ENCODE data around the gene TPRN.
A peak's percentile ranks its signal among the peaks of the same experiment; 100 is the strongest.

Gene TPRN

DNA sequence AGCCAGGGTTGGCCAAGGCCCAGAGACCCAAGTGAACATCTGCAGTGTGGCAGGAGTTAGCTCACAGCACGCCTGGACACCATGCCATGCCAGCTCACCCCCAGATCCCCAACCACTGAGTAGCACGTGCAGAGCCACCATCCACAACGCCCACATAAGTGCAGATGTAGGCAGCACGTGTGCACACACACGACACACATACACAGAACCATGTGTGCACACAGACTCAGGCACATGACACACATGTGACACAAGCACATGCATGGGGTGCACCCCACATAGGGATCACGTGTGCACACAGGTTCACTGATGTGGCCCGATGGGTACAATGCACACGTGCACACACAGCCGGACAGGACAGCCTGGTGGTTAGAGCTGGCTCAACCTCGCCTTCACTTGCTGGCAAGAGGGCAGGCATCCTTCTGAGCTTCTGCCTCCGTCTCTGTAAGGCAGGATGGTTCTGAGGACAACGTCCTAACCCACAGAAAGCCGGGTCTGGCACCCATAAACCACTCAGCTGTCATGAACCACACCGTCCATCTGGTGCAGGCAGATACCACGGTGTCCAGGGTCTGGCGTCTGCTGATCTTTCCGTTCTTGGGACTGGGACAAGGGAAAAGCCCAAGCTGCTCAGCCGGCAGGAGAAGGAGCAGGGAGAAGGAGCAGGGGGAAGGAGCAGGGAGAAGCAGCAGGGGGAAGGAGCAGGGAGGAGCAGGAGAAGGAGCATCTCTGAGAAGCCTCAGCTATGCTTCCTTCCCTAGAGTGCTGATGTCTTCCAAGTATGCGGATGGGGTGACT lies 42.7 kb downstream of the TPRN start:
- no peaks in the 10 kb centered on the region for H3K4me1 Mint-ChIP-seq
- no peak overlapping the region for H3K27ac Mint-ChIP-seq
- TF ChIP-seq, protein P1, sequence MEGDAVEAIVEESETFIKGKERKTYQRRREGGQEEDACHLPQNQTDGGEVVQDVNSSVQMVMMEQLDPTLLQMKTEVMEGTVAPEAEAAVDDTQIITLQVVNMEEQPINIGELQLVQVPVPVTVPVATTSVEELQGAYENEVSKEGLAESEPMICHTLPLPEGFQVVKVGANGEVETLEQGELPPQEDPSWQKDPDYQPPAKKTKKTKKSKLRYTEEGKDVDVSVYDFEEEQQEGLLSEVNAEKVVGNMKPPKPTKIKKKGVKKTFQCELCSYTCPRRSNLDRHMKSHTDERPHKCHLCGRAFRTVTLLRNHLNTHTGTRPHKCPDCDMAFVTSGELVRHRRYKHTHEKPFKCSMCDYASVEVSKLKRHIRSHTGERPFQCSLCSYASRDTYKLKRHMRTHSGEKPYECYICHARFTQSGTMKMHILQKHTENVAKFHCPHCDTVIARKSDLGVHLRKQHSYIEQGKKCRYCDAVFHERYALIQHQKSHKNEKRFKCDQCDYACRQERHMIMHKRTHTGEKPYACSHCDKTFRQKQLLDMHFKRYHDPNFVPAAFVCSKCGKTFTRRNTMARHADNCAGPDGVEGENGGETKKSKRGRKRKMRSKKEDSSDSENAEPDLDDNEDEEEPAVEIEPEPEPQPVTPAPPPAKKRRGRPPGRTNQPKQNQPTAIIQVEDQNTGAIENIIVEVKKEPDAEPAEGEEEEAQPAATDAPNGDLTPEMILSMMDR (IDR thresholded peaks at IDR 0.05), result no peak
- no peak for DNase-seq
- no peaks in the 10 kb centered on the region for H3K9me3 Mint-ChIP-seq
- peaks cover 85% of the 10 kb centered on the region for H3K27me3 Mint-ChIP-seq (ENCODE audit: low read depth, poor library complexity)
- H3K4me3 Mint-ChIP-seq, result no peak overlapping the region
- no peaks in the 10 kb centered on the region for H3K36me3 Mint-ChIP-seq (ENCODE audit: low read depth)

DNA sequence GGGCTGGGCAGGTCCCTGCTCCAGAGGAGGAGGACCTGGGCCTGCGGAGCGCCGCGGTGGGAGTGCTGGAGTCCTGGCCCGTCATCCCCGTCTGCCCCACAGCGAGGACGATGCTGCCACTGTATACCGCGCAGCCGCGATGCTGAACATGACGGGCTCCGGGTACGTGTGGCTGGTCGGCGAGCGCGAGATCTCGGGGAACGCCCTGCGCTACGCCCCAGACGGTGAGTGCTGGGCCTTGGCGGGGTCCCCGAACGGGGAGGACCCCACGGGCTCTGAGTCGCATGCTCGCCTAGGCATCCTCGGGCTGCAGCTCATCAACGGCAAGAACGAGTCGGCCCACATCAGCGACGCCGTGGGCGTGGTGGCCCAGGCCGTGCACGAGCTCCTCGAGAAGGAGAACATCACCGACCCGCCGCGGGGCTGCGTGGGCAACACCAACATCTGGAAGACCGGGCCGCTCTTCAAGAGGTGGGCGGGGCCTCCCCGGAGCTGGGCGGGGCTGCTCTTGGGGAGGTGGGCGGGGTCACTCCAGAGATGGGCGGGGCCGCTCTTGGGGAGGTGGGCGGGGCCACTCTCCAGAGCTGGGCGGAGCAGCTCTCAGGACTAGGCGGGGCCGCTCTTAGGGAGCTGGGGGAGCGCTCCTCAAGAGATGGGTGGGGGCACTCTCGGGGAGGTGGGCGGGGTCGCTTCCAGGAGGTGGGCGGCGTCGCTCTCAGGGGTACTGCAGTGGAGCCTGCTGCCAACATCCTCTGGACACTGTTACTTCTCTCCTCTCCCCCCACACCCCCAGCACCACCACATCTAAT lies 43.8 kb downstream of the TPRN start:
- DNase-seq, result peak; percentile 67
- Mint-ChIP-seq H3K4me3 (no peak overlapping the region), H3K36me3 (ENCODE audit: low read depth) (no peaks in the 10 kb centered on the region), H3K9me3 (peaks cover 6% of the 10 kb centered on the region), H3K27ac (no peak overlapping the region), H3K27me3 (ENCODE audit: low read depth, poor library complexity) (peaks cover 75% of the 10 kb centered on the region), H3K4me1 (no peaks in the 10 kb centered on the region)
- TF ChIP-seq, protein P1 (IDR thresholded peaks at IDR 0.05), result no peak

DNA sequence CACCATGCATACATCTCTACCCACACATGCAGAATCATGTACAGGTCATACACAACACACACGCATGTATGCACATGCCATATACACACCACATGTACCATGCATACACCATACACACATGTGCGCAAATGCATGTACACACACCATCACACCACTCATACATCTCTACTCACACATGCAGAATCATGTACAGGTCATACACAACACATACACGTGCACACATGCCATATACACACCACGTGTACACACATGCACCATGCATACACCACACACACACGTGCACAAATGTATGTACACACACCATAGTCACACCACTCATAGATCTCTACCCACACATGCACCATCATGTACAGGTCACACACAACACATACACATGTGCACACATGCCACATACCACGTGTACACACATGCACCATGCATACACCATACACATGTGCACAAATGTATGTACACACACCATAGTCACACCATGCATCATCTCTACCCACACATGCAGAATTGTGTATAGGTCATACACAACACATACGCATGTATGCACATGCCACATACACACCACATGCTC lies 47.6 kb downstream of the TPRN start:
- Mint-ChIP-seq H3K27ac (no peak overlapping the region), H3K27me3 (ENCODE audit: low read depth, poor library complexity) (peaks cover 62% of the 10 kb centered on the region), H3K4me1 (no peaks in the 10 kb centered on the region), H3K36me3 (ENCODE audit: low read depth) (no peaks in the 10 kb centered on the region), H3K9me3 (peaks cover 18% of the 10 kb centered on the region), H3K4me3 (no peak overlapping the region)
- no peak for DNase-seq
- TF ChIP-seq, protein P1 (IDR thresholded peaks at IDR 0.05), result no peak

DNA sequence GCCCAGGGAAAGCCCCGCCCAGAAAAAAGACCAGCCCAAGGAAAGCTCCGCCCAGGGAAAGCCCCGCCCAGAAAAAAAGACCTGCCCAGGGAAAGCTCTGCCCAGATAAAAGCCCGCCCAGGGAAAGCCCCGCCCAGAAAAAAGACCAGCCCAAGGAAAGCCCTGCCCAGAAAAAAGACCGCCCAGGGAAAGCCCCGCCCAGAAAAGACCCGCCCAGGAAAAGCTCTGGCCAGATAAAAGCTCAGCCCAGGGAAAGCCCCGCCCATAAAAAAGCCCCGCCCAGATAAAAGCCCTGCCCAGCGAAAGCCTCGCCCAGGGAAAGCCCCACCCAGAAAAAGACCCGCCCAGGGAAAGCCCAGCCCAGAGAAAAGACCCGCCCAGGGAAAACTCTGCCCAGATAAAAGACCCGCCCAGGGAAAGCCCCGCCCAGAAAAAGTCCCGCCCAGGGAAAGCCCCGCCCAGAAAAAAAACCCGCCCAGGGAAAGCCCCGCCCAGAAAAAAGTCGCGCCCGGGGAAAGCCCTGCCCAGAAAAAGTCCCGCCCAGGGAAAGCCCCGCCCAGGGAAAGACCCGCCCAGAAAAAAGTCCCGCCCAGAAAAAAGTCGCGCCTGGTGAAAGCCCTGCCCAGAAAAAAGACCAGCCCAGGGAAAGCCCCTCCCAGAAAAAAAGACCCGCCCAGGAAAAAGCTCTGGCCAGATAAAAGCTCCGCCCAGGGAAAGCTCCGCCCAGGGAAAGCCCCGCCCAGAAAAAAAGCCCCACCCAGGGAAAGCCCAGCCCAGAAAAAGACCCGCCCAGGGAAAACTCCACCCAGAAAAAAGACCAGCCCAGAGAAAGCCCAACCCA lies 49.7 kb downstream of the TPRN start:
- Mint-ChIP-seq H3K4me3 (no peak overlapping the region), H3K4me1 (no peaks in the 10 kb centered on the region), H3K36me3 (ENCODE audit: low read depth) (no peaks in the 10 kb centered on the region), H3K9me3 (peaks cover 18% of the 10 kb centered on the region), H3K27ac (no peak overlapping the region), H3K27me3 (ENCODE audit: low read depth, poor library complexity) (peaks cover 57% of the 10 kb centered on the region)
- DNase-seq, result peak; percentile 50
- TF ChIP-seq, protein P1 (IDR thresholded peaks at IDR 0.05), result no peak

DNA sequence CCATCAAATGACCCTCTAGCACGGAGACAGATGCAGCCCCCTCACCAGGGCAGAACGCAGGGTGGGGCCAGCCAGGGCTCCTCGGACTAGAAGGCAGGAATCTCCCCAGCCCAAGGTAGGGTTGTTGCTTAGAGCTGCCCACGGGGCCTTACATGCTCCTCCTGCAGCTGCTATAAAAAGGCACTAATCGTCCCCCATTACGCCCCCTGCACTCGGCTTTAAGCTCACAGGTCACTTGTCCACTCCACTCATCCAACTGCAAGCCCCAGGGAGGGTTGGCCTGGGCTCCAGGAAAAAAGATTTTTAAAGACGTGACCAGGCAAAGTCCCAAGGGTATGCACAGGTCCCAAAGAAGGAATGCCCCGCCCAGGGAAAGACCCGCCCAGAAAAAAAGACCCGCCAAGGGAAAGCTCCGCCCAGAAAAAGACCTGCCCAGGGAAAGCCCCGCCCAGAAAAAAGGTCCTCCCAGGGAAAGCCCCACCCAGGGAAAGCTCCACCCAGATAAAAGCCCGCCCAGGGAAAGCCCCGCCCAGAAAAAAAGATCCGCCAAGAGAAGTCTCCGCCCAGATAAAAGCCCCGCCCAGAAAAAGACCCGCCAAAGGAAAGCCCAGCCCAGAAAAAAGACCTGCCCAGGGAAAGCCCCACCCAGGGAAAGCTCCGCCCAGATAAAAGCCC lies 50.5 kb downstream of the TPRN start:
- Mint-ChIP-seq H3K27me3 (ENCODE audit: low read depth, poor library complexity) (peaks cover 52% of the 10 kb centered on the region), H3K27ac (no peak overlapping the region), H3K36me3 (ENCODE audit: low read depth) (no peaks in the 10 kb centered on the region), H3K4me3 (no peak overlapping the region), H3K4me1 (no peaks in the 10 kb centered on the region), H3K9me3 (peaks cover 18% of the 10 kb centered on the region)
- TF ChIP-seq, protein P1 (IDR thresholded peaks at IDR 0.05), result no peak
- no peak for DNase-seq
